Measurements from ENCODE around the gene TSC2.

DNA sequence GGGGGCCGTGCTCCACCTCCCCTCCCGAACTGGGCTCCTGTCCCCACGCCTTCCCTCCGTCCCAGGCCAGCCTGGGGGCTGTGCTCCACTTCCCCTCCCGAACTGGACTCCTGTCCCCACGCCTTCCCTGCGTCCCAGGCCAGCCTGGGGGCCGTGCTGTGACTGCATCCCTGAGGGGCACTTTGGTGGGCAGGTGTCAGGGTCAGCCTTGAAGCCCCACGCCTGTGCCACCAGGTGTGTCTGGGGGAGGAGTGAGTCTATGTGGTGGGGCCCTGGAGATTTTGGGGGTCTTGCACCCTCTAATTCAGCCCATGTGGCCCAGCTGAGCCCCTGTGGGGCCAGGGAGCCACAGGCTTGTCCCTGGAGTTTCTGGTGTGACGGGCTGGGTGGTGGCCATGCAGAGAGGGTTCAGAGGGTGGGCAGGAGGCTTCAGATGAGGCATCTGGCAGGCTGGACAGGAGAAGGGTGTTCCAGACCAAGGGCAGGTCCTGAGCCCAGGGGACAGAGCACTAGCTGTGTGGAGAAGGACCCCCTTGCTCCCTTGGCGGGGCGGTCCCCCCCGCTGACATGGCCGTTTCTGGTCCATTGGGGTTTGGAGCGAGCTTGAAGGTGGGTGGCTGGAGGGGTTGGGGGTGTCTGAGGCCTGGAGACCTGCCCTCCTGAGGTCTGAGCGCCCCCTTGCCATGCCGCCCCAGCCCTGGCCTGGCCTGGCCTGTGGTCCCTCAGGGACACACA is 12.9 kb upstream of the TSC2 start:
- no peak for TF ChIP-seq EZH2phosphoT487 (IDR thresholded peaks at IDR 0.05; ENCODE audit: insufficient read depth, low read depth)
- TF ChIP-seq EZH2 (IDR thresholded peaks at IDR 0.05; ENCODE audit: insufficient read depth, poor library complexity, severe bottlenecking), result no peak
